Activated naive CD4-positive, alpha-beta T cell treated with anti-CD3 and anti-CD28 coated beads, Interleukin-2, amount 10 ng/mL, durations not matched to agents 7 days and 5 days (primary cell): Measurements from ENCODE around the gene ZNF526.

ENCODE experiments used
- CTCF ChIA-PET: fragments of 350-600 bp; sonication (Branson Sonifier 250); formaldehyde crosslinking; loops from one replicate; lab custom pipeline; 2021; ENCODE audit warnings: antibody characterized with exemption; lab: Charles Lee
- DNase-seq: peaks from one replicate; pipeline ENCODE4 v3.0.0-alpha.2; 2020
- H3K27ac Mint-ChIP-seq: one replicate; pipeline ENCODE4 v1.8.0; 2021; ENCODE audit warnings: mild to moderate bottlenecking, moderate library complexity, mixed read lengths
- H3K27me3 Mint-ChIP-seq: one replicate; pipeline ENCODE4 v1.8.0; 2021; ENCODE audit warnings: mild to moderate bottlenecking, mixed read lengths
- H3K36me3 Mint-ChIP-seq: one replicate; pipeline ENCODE4 v1.8.0; 2021; ENCODE audit warnings: mixed read lengths
- H3K4me1 Mint-ChIP-seq: one replicate; pipeline ENCODE4 v1.8.0; 2021; ENCODE audit warnings: mixed read lengths
- H3K4me3 Mint-ChIP-seq: one replicate; pipeline ENCODE4 v1.8.0; 2021; ENCODE audit warnings: mild to moderate bottlenecking, moderate library complexity, mixed read lengths
- H3K9me3 Mint-ChIP-seq: one replicate; pipeline ENCODE4 v1.8.0; 2021; ENCODE audit warnings: mixed read lengths

Gene ZNF526

DNA sequence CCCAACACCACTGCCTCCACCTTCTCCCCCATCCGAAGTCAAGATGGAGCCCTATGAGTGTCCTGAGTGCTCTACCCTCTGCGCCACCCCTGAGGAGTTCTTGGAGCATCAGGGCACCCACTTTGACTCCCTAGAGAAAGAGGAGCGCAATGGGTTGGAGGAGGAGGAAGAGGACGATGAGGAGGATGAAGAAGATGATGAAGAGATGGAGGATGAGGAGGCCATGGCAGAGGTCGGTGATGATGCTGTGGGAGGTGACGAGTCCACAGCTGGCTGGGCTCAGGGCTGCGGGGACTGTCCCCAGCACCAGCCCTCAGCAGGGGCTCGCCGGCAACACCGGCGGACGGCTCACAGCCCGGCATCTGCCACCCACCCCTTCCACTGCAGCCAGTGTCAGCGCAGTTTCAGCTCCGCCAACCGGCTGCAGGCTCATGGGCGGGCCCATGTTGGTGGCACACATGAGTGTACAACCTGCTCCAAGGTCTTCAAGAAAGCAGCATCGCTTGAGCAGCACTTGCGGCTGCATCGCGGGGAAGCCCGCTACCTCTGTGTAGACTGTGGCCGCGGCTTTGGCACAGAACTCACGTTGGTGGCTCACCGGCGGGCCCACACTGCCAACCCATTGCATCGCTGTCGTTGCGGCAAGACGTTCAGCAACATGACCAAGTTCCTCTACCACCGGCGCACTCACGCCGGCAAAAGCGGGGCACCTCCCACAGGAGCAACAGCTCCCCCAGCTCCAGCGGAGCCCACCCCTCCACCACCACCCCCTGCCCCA is 5.0 kb downstream of the ZNF526 start:
- peak overlapping the region; percentile 6 for H3K27ac Mint-ChIP-seq
- H3K4me3 Mint-ChIP-seq, result no peak overlapping the region

DNA sequence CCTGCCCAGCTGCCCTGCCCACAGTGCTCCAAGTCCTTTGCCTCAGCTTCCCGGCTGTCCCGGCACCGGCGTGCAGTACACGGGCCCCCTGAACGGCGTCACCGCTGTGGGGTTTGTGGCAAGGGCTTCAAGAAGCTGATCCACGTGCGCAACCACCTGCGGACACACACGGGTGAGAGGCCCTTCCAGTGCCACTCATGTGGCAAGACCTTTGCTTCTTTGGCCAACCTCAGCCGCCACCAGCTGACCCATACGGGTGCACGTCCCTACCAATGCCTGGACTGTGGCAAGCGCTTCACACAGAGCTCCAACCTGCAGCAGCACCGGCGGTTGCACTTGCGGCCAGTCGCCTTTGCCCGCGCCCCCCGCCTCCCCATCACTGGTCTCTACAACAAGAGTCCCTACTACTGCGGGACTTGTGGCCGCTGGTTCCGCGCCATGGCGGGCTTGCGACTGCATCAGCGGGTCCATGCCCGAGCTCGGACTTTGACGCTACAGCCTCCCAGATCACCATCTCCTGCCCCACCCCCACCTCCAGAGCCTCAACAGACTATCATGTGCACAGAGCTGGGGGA is 5.7 kb downstream of the ZNF526 start:
- CTCF ChIA-PET, result interaction anchor here (1.0 kb wide), 1 partner anchor 25 kb away, joined by 4 read pairs; no protein-coding TSS in a partner anchor
- no peak overlapping the region for H3K4me3 Mint-ChIP-seq
- H3K9me3 Mint-ChIP-seq, result no peaks in the 10 kb centered on the region
- peaks cover 27% of the 10 kb centered on the region for H3K4me1 Mint-ChIP-seq
- no peaks in the 10 kb centered on the region for H3K27me3 Mint-ChIP-seq
- no peak overlapping the region for H3K27ac Mint-ChIP-seq
- peaks cover 49% of the 10 kb centered on the region for H3K36me3 Mint-ChIP-seq
- DNase-seq, result no peak

More for the DNA sequence above, 5.0 kb downstream of the ZNF526 start:
- Mint-ChIP-seq H3K4me1 (peaks cover 33% of the 10 kb centered on the region), H3K36me3 (peaks cover 49% of the 10 kb centered on the region), H3K9me3 (no peaks in the 10 kb centered on the region), H3K27me3 (no peaks in the 10 kb centered on the region)
- CTCF ChIA-PET, result no interaction called here
- no peak for DNase-seq

DNA sequence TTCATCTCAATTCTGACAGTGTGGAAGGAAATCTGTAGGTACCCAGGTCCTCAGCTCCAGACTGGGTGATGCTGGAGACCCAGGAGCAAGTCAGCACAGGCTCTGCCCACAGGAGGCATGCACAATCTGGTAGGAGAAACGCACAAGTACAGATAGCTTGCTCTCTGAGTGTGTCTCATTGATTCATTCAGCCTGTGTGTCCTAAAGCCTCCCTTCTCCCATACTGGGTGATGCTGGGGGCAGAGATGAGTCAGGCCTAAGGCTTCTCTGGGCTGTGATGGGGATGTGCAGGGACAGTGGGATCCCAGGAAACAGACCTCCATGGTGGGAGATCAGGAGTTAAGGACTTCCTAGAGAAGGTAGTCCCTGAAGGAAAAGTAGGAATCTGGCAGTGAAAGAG is 6.8 kb downstream of the ZNF526 start:
- Mint-ChIP-seq H3K4me3 (no peak overlapping the region), H3K4me1 (peaks cover 24% of the 10 kb centered on the region), H3K27me3 (no peaks in the 10 kb centered on the region), H3K27ac (no peak overlapping the region), H3K9me3 (no peaks in the 10 kb centered on the region), H3K36me3 (peaks cover 60% of the 10 kb centered on the region)
- CTCF ChIA-PET, result interaction anchor here (1.0 to 1.3 kb wide), 2 partner anchors 24 to 52 kb away, joined by 3 to 4 read pairs; no protein-coding TSS in a partner anchor
- DNase-seq, result no peak

- CTCF ChIA-PET, result no interaction called here
- H3K27me3 Mint-ChIP-seq, result no peaks in the 10 kb centered on the region
- peaks cover 17% of the 10 kb centered on the region for H3K4me1 Mint-ChIP-seq
- H3K36me3 Mint-ChIP-seq, result peaks cover 66% of the 10 kb centered on the region
- DNase-seq, result no peak
- H3K9me3 Mint-ChIP-seq, result no peaks in the 10 kb centered on the region
- H3K4me3 Mint-ChIP-seq, result no peak overlapping the region
- H3K27ac Mint-ChIP-seq, result no peak overlapping the region
Observed at GRCh38 chr19:42228641-42229040, 8.5 kb downstream of the ZNF526 start.

- Mint-ChIP-seq H3K4me3 (no peak overlapping the region), H3K27me3 (no peaks in the 10 kb centered on the region), H3K9me3 (no peaks in the 10 kb centered on the region), H3K27ac (peak overlapping the region; percentile 38), H3K36me3 (peaks cover 70% of the 10 kb centered on the region), H3K4me1 (peaks cover 15% of the 10 kb centered on the region)
- no peak for DNase-seq
- CTCF ChIA-PET, result interaction anchor here (0.9 to 1.8 kb wide), 2 partner anchors 31 to 50 kb away, joined by 3 to 7 read pairs; no protein-coding TSS in a partner anchor
Observed at GRCh38 chr19:42229301-42229854, 9.3 kb downstream of the ZNF526 start.

DNA sequence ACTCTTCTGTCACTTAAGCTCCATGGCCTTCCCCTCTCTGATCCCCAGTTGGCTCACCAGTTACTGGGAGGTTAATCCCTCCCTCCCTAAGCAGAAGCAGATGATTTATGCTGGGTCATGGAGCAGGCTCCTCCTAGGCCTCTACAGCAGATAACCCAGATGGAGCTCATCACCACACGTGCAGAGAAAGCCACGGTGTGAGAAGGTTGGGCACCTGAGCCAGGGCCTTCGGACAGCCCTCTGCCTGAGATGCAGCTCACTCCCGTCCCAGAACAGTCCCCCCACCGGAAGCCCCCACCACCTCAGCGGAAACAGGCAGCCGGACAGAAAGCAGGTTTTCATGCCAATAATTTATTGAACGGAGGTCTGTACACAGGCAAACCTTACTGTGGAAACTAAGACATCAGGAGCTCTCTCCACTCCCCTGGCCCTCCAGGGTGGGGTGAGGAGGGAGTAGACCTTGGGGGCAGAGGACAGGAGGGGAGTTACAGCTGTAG is 9.8 kb downstream of the ZNF526 start:
- peaks cover 70% of the 10 kb centered on the region for H3K36me3 Mint-ChIP-seq
- no peak for DNase-seq
- peak overlapping the region; percentile 38 for H3K27ac Mint-ChIP-seq

DNA sequence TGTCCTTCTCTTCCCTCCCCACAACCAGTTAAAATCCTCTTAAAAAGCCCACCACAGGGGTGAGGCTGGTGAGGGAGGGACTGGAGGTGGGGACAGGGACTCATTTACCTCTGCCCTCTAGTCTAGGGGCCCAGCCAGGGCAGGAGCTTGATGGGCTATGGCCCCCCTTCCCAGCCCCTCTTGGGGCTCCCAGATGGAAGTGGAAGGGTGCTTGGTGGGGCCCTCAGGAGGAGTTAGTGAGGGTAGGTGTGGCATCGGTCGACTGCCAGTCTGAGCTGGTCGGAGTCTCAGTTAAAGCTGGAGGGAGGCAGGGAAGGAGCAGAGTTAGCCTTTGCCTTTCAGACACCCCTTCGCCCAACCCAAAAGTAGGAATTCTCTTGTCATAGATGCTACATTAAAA is 10.5 kb downstream of the ZNF526 start:
- CTCF ChIA-PET, result interaction anchor here (1.8 kb wide), 1 partner anchor 49 kb away, joined by 7 read pairs; no protein-coding TSS in a partner anchor

More for the DNA sequence above, 9.8 kb downstream of the ZNF526 start:
- Mint-ChIP-seq H3K4me1 (peaks cover 15% of the 10 kb centered on the region), H3K9me3 (no peaks in the 10 kb centered on the region), H3K4me3 (no peak overlapping the region), H3K27me3 (no peaks in the 10 kb centered on the region)
- CTCF ChIA-PET, result interaction anchor here (0.9 to 1.8 kb wide), 2 partner anchors 32 to 50 kb away, joined by 3 to 7 read pairs; no protein-coding TSS in a partner anchor

DNA sequence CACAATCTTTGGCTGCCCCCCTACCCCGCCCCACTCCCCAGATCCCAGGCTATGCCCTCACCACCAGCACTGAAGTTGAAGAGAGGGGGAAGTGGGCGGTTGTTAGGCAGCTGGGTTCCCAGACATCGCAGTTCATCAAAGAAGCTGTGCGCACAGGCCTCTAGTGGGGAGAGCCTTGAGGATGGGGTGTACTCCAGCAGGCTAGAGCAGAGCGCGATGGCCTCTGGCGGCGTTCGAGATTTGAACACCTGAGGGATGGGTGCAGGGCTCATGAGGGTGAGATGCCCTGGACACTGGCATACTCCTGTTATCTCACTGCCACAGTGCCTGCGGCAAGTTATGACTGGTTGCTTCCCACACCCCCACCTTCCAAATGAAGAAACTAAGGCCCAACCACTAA is 12.3 kb downstream of the ZNF526 start:
- Mint-ChIP-seq H3K4me1 (peaks cover 12% of the 10 kb centered on the region), H3K27ac (no peak overlapping the region), H3K4me3 (no peak overlapping the region), H3K9me3 (no peaks in the 10 kb centered on the region), H3K36me3 (peaks cover 67% of the 10 kb centered on the region), H3K27me3 (no peaks in the 10 kb centered on the region)
- CTCF ChIA-PET, result interaction anchor here (1.1 kb wide), 1 partner anchor 47 kb away, joined by 5 read pairs; no protein-coding TSS in a partner anchor
- DNase-seq, result no peak

More for the DNA sequence above, 10.5 kb downstream of the ZNF526 start:
- Mint-ChIP-seq H3K4me3 (no peak overlapping the region), H3K9me3 (no peaks in the 10 kb centered on the region), H3K4me1 (peaks cover 15% of the 10 kb centered on the region), H3K27ac (no peak overlapping the region), H3K27me3 (no peaks in the 10 kb centered on the region), H3K36me3 (peaks cover 73% of the 10 kb centered on the region)
- no peak for DNase-seq

DNA sequence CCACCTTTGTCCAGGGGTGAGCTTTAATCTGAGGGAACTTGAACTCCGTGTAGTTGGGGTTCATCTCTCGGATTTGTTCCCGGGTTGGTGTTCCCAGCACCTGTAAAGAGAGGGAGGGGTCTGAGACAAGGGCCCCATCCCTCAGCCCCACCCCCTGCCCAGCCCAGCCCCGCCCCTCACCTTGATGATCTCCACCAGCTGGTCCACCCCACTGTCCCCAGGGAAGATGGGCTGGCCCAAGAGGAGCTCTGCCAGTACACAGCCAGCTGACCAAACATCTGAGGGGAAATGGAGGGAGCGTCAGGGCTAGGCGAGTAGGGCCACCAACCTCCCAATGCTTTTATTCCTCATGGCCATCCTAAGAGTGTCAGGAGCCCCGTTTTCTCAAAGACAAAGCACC is 13.0 kb downstream of the ZNF526 start:
- Mint-ChIP-seq H3K36me3 (peaks cover 63% of the 10 kb centered on the region), H3K27me3 (no peaks in the 10 kb centered on the region), H3K4me3 (no peak overlapping the region), H3K9me3 (no peaks in the 10 kb centered on the region), H3K4me1 (peaks cover 12% of the 10 kb centered on the region), H3K27ac (peak overlapping the region; percentile 34)
- DNase-seq, result no peak
- CTCF ChIA-PET, result interaction anchor here (0.8 kb wide), 1 partner anchor 64 kb away, joined by 3 read pairs; no protein-coding TSS in a partner anchor

DNA sequence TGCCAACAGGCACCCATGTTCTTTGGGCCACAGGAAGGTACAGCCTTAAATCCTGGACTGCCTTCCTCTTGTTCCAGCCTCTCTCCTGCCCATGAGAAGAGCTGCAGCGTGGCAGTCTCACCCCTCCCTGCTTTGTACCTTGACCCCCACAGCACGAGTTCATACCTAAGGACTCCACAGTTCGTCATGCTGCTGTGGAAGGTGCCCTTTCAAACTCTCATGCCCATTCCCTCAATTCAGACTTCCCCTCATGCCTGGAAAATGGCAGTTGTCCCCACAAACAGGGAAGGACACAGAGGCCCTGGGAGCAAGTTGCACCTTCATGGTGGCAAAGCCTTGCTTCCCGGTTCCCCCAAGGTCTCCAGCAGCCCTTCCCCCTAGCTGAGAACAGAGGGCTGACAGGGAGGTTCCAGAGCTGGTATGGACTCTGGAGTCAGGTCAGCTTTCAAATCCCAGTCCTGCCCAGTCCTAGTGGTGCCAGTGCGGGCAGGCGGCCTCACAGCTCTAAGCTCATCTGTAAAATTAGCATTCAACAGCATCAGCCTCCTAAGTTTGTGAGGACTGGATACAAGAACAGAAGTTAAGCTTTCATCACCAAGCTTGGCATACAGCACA is 13.7 kb downstream of the ZNF526 start:
- Mint-ChIP-seq H3K4me3 (no peak overlapping the region), H3K4me1 (peaks cover 12% of the 10 kb centered on the region), H3K9me3 (no peaks in the 10 kb centered on the region), H3K27me3 (no peaks in the 10 kb centered on the region), H3K27ac (peak overlapping the region; percentile 34), H3K36me3 (peaks cover 60% of the 10 kb centered on the region)
- CTCF ChIA-PET, result interaction anchor here (0.8 to 1.2 kb wide), 2 partner anchors 63 to 121 kb away, joined by 3 read pairs; no protein-coding TSS in a partner anchor
- DNase-seq, result no peak

DNA sequence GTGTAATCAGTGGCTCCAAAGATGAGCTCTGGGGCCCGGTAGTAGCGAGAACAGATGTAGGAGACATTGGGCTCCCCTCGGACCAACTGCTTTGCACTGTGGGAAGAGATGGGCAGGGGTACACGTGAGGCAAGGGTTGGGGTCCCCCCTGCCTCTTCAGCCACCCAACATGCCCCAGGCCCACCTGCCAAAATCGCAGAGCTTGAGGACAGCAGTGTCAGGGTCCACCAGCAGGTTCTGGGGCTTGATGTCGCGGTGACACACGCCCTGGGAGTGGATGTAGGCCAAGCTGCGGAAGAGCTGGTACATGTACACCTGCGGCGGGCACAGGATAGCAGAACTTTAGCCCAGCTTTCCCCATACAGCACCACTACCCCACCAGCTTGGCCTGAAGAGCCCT is 14.3 kb downstream of the ZNF526 start:
- DNase-seq, result no peak
- no peak overlapping the region for H3K4me3 Mint-ChIP-seq
- H3K27ac Mint-ChIP-seq, result no peak overlapping the region
- no peaks in the 10 kb centered on the region for H3K27me3 Mint-ChIP-seq
- H3K9me3 Mint-ChIP-seq, result no peaks in the 10 kb centered on the region
- CTCF ChIA-PET, result interaction anchor here (1.2 kb wide), 1 partner anchor 122 kb away, joined by 3 read pairs; no protein-coding TSS in a partner anchor
- peaks cover 59% of the 10 kb centered on the region for H3K36me3 Mint-ChIP-seq
- peaks cover 17% of the 10 kb centered on the region for H3K4me1 Mint-ChIP-seq

- CTCF ChIA-PET, result interaction anchor here (1.2 kb wide), 1 partner anchor 123 kb away, joined by 3 read pairs; no protein-coding TSS in a partner anchor
- Mint-ChIP-seq H3K9me3 (no peaks in the 10 kb centered on the region), H3K27ac (no peak overlapping the region)
Observed at GRCh38 chr19:42235181-42235580, 15.1 kb downstream of the ZNF526 start.

GRCh38 chr19:42239544-42240220 is 19.6 kb downstream of the ZNF526 start:
- no peak for DNase-seq
- Mint-ChIP-seq H3K36me3 (peaks cover 35% of the 10 kb centered on the region), H3K27ac (peak overlapping the region; percentile 70), H3K4me1 (peaks cover 44% of the 10 kb centered on the region), H3K9me3 (no peaks in the 10 kb centered on the region), H3K27me3 (no peaks in the 10 kb centered on the region), H3K4me3 (no peak overlapping the region)
- CTCF ChIA-PET, result interaction anchor here (0.9 to 1.8 kb wide), 3 partner anchors 39 to 130 kb away, joined by 3 to 6 read pairs (median 5); no protein-coding TSS in a partner anchor

More at GRCh38 chr19:42235181-42235580, 15.1 kb downstream of the ZNF526 start:
- no peak overlapping the region for H3K4me3 Mint-ChIP-seq
- peaks cover 18% of the 10 kb centered on the region for H3K4me1 Mint-ChIP-seq
- H3K36me3 Mint-ChIP-seq, result peaks cover 61% of the 10 kb centered on the region
- DNase-seq, result no peak
- no peaks in the 10 kb centered on the region for H3K27me3 Mint-ChIP-seq
